HepG2 (cell line): ENCODE data around the gene STK25. TPM values are rescaled to one million over a fixed set of nuclear protein-coding genes. Genes with fewer than 3 reads are reported as not detected.

Experiments used
- AGO2 ChIP-seq: fragments of 200-400 bp; formaldehyde crosslinking; optimal IDR thresholded peaks from 2 replicates; pipeline ENCODE3; 2017; ENCODE audit warnings: mild to moderate bottlenecking, low read depth, low read length, moderate library complexity
- BRD4 ChIP-seq: sonication (generic); formaldehyde crosslinking; IDR thresholded peaks from 2 replicates; pipeline ENCODE4 v1.4.0; 2020; ENCODE audit warnings: missing genetic modification reagents
- KLF6 ChIP-seq: IDR thresholded peaks from 2 replicates; pipeline ENCODE4 v1.8.0; 2016; ENCODE audit warnings: missing biosample characterization, missing genetic modification reagents
- ONECUT2 ChIP-seq: sonication (generic); formaldehyde crosslinking; IDR thresholded peaks from 2 replicates; pipeline ENCODE4 v1.4.0; 2020; ENCODE audit warnings: missing genetic modification reagents
- PAF1 ChIP-seq: IDR thresholded peaks from 2 replicates; pipeline ENCODE4 v1.6.1; 2016; ENCODE audit warnings: missing genetic modification reagents, missing compliant biosample characterization
- PAX8 ChIP-seq: sonication (generic); formaldehyde crosslinking; IDR thresholded peaks from 2 replicates; pipeline ENCODE4 v1.8.0; 2022; ENCODE audit warnings: mild to moderate bottlenecking, missing genetic modification reagents, borderline replicate concordance
- POLR2A ChIP-seq, 2 experiments: IDR thresholded peaks; 2 replicates each; pipeline ENCODE4 v1.6.1; 2011; ENCODE audit warnings: low read depth in 2 of 2, low read length in 2 of 2, mild to moderate bottlenecking in 1 of 2, moderate library complexity in 1 of 2; ENCODE audit not compliant: insufficient read depth in 1 of 2
- POLR2G ChIP-seq: fragments of 200-400 bp; formaldehyde crosslinking; IDR thresholded peaks from 2 replicates; pipeline ENCODE4 v1.6.1; 2018; ENCODE audit warnings: mild to moderate bottlenecking, low read depth, low read length, moderate library complexity
- RBM22 ChIP-seq: fragments of 200-400 bp; formaldehyde crosslinking; optimal IDR thresholded peaks from 2 replicates; pipeline ENCODE3; 2017; ENCODE audit warnings: mild to moderate bottlenecking, low read length, moderate library complexity
- RELA ChIP-seq: sonication (generic); formaldehyde crosslinking; IDR thresholded peaks from 2 replicates; pipeline ENCODE4 v1.4.0; 2020; ENCODE audit warnings: missing genetic modification reagents
- RNF2 ChIP-seq: fragments of 450-650 bp; conservative IDR thresholded peaks from 2 replicates; pipeline ENCODE4 v1.6.1; 2016; ENCODE audit warnings: low read depth
- SETDB1 ChIP-seq: sonication (generic); formaldehyde crosslinking; IDR thresholded peaks from 2 replicates; pipeline ENCODE4 v1.5.1; 2020; ENCODE audit warnings: missing genetic modification reagents, mild to moderate bottlenecking, borderline replicate concordance
- SKI ChIP-seq: fragments of 450-650 bp; IDR thresholded peaks from one replicate; pipeline ENCODE4 v1.6.1; 2018; ENCODE audit warnings: mild to moderate bottlenecking; ENCODE audit not compliant: partially characterized antibody
- TSC22D2 ChIP-seq: sonication (generic); formaldehyde crosslinking; IDR thresholded peaks from 2 replicates; pipeline ENCODE4 v1.5.1; 2020; ENCODE audit warnings: missing genetic modification reagents, mild to moderate bottlenecking, borderline replicate concordance
- ZMYM3 ChIP-seq: sonication (generic); formaldehyde crosslinking; IDR thresholded peaks from 2 replicates; pipeline ENCODE4 v1.5.1; 2020; ENCODE audit warnings: mild to moderate bottlenecking, missing genetic modification reagents
- ZNF678 ChIP-seq: sonication (generic); formaldehyde crosslinking; IDR thresholded peaks from 2 replicates; pipeline ENCODE4 v1.4.0; 2020; ENCODE audit warnings: mild to moderate bottlenecking, missing genetic modification reagents
- polyA plus RNA-seq, 8 experiments: library from polyadenylated mRNA; depleted of rRNA in 3 of 8; stranded (reverse) in 7 of 8; unstranded in 1 of 8; fragments of >200 nt; fragmentation: Illumina TruSeq in 4 of 8; extraction: Trizol in 4 of 8; gene quantifications; 2 replicates each; pipeline versions ENCODE4 v1.2.1 to v1.2.3, GENCODE V29; 2011 to 2016; ENCODE audit warnings: low read depth in 4 of 8, missing spikeins in 1 of 8, mixed read lengths in 1 of 8; ENCODE audit not compliant: insufficient read depth in 1 of 8
- total RNA-seq, 5 experiments: library from RNA; depleted of rRNA; stranded (reverse); fragments of >200 nt; fragmentation: Illumina TruSeq; extraction: Trizol; gene quantifications; 2 replicates each; pipeline ENCODE4 v1.2.3, GENCODE V29; 2016; ENCODE audit warnings: low read depth in 1 of 5
- TF ChIP-seq, protein P1 (sequence below): sonication (generic); formaldehyde crosslinking; IDR thresholded peaks from 2 replicates; pipeline ENCODE4 v1.8.1; 2023; ENCODE audit warnings: missing genetic modification reagents, mild to moderate bottlenecking, borderline replicate concordance
- TF ChIP-seq, protein P2 (sequence below): sonication (generic); formaldehyde crosslinking; IDR thresholded peaks from 2 replicates; pipeline ENCODE4 v1.5.0; 2020; ENCODE audit warnings: missing genetic modification reagents
- TF ChIP-seq, protein P3 (sequence below): sonication (generic); formaldehyde crosslinking; IDR thresholded peaks from 2 replicates; pipeline ENCODE4 v1.4.0; 2020; ENCODE audit warnings: missing genetic modification reagents
- TF ChIP-seq, protein P4 (sequence below): IDR thresholded peaks from 2 replicates; pipeline ENCODE4 v1.6.1; 2016; ENCODE audit warnings: low read depth, missing genetic modification reagents, missing compliant biosample characterization
- TF ChIP-seq, protein P5 (sequence below): sonication (generic); formaldehyde crosslinking; IDR thresholded peaks from 2 replicates; pipeline ENCODE4 v1.8.1; 2023; ENCODE audit warnings: mild to moderate bottlenecking, missing genetic modification reagents

STK25 gene
- total and polyA plus RNA-seq, 2 of the 13 experiments (the other 11 are each of a cell fraction or from before 2014, with no cell fraction given), result 177 to 481 TPM

DNA sequence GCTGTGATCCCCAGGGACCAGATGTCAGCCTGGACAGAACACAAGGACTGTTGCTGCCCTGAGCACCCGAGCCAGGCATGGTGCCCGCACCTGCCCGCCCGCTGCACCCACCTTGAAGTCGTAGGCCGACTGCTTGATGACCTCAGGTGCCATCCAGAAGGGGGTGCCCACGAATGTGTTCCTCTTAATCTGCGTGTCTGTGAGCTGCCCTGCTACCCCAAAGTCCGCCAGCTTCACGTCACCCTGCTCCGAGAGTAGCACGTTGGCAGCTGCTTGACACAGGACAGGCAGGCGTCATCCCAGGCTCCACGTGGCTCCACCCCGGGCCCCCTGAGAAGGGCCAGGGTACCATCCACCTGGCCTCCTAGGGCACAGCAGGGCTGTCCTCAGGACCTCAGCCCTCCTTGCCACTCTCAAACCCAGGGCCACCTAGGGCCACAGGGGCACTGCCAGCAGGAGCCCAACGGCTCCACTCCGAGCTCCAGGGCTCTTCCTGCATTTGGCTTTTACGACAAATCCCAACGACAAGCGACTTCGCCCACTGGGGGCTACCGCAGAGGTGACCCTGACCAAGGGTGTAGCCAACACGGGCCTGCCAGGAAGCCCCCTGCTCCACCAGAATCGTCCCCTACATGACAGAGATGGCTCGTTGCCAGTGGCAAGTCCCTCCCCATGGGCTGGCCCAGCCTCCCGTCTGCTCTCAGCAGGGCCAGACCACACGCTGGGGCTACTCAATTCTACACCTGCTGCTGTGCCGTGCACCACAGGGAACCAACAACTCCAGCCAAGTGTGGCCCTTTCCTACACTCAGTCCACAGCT, 9.0 kb downstream of the STK25 start (continued):
- TF ChIP-seq, protein P1, sequence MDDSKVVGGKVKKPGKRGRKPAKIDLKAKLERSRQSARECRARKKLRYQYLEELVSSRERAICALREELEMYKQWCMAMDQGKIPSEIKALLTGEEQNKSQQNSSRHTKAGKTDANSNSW (CRISPR knock-in tag), result no peak
- TF ChIP-seq RELA (CRISPR knock-in tag), result no peak
- no peak for TF ChIP-seq TSC22D2 (CRISPR knock-in tag)
- peak in 1 of 2 experiments; percentile 14; a peak in 1 of 4 replicates for TF ChIP-seq POLR2A (IDR thresholded peaks at IDR 0.05; ENCODE audit: insufficient read depth in 1 of 2, low read depth in 2 of 2, low read length in 2 of 2)
- no peak for TF ChIP-seq PAX8 (CRISPR knock-in tag)
- TF ChIP-seq, protein P2, sequence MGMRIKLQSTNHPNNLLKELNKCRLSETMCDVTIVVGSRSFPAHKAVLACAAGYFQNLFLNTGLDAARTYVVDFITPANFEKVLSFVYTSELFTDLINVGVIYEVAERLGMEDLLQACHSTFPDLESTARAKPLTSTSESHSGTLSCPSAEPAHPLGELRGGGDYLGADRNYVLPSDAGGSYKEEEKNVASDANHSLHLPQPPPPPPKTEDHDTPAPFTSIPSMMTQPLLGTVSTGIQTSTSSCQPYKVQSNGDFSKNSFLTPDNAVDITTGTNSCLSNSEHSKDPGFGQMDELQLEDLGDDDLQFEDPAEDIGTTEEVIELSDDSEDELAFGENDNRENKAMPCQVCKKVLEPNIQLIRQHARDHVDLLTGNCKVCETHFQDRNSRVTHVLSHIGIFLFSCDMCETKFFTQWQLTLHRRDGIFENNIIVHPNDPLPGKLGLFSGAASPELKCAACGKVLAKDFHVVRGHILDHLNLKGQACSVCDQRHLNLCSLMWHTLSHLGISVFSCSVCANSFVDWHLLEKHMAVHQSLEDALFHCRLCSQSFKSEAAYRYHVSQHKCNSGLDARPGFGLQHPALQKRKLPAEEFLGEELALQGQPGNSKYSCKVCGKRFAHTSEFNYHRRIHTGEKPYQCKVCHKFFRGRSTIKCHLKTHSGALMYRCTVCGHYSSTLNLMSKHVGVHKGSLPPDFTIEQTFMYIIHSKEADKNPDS (CRISPR knock-in tag), result no peak
- peak; percentile 89 for TF ChIP-seq AGO2
- TF ChIP-seq, protein P3, sequence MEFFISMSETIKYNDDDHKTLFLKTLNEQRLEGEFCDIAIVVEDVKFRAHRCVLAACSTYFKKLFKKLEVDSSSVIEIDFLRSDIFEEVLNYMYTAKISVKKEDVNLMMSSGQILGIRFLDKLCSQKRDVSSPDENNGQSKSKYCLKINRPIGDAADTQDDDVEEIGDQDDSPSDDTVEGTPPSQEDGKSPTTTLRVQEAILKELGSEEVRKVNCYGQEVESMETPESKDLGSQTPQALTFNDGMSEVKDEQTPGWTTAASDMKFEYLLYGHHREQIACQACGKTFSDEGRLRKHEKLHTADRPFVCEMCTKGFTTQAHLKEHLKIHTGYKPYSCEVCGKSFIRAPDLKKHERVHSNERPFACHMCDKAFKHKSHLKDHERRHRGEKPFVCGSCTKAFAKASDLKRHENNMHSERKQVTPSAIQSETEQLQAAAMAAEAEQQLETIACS (CRISPR knock-in tag), result no peak
- TF ChIP-seq SKI, result no peak
- no peak for TF ChIP-seq ZNF678 (CRISPR knock-in tag)
- no peak for TF ChIP-seq KLF6 (CRISPR knock-in tag)
- TF ChIP-seq RNF2, result no peak
- TF ChIP-seq, protein P4, sequence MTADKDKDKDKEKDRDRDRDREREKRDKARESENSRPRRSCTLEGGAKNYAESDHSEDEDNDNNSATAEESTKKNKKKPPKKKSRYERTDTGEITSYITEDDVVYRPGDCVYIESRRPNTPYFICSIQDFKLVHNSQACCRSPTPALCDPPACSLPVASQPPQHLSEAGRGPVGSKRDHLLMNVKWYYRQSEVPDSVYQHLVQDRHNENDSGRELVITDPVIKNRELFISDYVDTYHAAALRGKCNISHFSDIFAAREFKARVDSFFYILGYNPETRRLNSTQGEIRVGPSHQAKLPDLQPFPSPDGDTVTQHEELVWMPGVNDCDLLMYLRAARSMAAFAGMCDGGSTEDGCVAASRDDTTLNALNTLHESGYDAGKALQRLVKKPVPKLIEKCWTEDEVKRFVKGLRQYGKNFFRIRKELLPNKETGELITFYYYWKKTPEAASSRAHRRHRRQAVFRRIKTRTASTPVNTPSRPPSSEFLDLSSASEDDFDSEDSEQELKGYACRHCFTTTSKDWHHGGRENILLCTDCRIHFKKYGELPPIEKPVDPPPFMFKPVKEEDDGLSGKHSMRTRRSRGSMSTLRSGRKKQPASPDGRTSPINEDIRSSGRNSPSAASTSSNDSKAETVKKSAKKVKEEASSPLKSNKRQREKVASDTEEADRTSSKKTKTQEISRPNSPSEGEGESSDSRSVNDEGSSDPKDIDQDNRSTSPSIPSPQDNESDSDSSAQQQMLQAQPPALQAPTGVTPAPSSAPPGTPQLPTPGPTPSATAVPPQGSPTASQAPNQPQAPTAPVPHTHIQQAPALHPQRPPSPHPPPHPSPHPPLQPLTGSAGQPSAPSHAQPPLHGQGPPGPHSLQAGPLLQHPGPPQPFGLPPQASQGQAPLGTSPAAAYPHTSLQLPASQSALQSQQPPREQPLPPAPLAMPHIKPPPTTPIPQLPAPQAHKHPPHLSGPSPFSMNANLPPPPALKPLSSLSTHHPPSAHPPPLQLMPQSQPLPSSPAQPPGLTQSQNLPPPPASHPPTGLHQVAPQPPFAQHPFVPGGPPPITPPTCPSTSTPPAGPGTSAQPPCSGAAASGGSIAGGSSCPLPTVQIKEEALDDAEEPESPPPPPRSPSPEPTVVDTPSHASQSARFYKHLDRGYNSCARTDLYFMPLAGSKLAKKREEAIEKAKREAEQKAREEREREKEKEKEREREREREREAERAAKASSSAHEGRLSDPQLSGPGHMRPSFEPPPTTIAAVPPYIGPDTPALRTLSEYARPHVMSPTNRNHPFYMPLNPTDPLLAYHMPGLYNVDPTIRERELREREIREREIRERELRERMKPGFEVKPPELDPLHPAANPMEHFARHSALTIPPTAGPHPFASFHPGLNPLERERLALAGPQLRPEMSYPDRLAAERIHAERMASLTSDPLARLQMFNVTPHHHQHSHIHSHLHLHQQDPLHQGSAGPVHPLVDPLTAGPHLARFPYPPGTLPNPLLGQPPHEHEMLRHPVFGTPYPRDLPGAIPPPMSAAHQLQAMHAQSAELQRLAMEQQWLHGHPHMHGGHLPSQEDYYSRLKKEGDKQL (CRISPR knock-in tag), result no peak
- no peak for TF ChIP-seq ONECUT2 (CRISPR knock-in tag)
- TF ChIP-seq POLR2G, result peak; percentile 59
- TF ChIP-seq ZMYM3 (CRISPR knock-in tag), result no peak
- TF ChIP-seq PAF1, result 0 out of 2 replicates have a peak, but pooled peaks have one; percentile 9
- TF ChIP-seq RBM22, result peak; percentile 80
- no peak for TF ChIP-seq SETDB1
- no peak for TF ChIP-seq BRD4
- TF ChIP-seq, protein P5, sequence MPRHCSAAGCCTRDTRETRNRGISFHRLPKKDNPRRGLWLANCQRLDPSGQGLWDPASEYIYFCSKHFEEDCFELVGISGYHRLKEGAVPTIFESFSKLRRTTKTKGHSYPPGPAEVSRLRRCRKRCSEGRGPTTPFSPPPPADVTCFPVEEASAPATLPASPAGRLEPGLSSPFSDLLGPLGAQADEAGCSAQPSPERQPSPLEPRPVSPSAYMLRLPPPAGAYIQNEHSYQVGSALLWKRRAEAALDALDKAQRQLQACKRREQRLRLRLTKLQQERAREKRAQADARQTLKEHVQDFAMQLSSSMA, result no peak
